Gastroesophageal sphincter (tissue), 4 donors: ENCODE results near the gene PCBP3. TPM values are rescaled to one million over a fixed set of nuclear protein-coding genes. Genes with fewer than 3 reads are reported as not detected.

Experiments
- ATAC-seq: fragments of 150-250 bp; one replicate; pipeline ENCODE4 v1.9.1; 2016; ENCODE audit warnings: mild to moderate bottlenecking, moderate library complexity
- H3K27ac ChIP-seq, 4 donors: fragments of 200-600 bp; sonication (generic) in 3 of 4; 1 replicate in 3 of 4; 2 replicates in 1 of 4; pipeline ENCODE4 v1.5.1; 2016 to 2019
- H3K27me3 ChIP-seq: fragments of 200-600 bp; sonication (generic); one replicate; pipeline ENCODE4 v1.5.1; 2019
- H3K36me3 ChIP-seq, 2 donors: fragments of 200-600 bp; sonication (generic); one replicate each; pipeline ENCODE4 v1.5.1; 2019; ENCODE audit warnings: control low read depth in 1 of 2
- H3K4me1 ChIP-seq, 3 donors: fragments of 200-600 bp; sonication (generic); 1 replicate in 2 of 3; 2 replicates in 1 of 3; pipeline ENCODE4 v1.5.1; 2016 to 2019; ENCODE audit warnings: control low read depth in 2 of 3
- H3K4me3 ChIP-seq, 2 donors: fragments of 200-600 bp; sonication (generic); one replicate each; pipeline ENCODE4 v1.5.1; 2019; ENCODE audit warnings: mild to moderate bottlenecking in 1 of 2, moderate library complexity in 1 of 2
- H3K9me3 ChIP-seq, 3 donors: fragments of 200-600 bp; sonication (generic); one replicate each; pipeline ENCODE4 v1.5.1; 2017 to 2019; ENCODE audit warnings: control low read depth in 2 of 3
- CTCF ChIP-seq, 4 experiments: fragments of 200-600 bp in 2 of 4; fragments of 450-650 bp in 2 of 4; sonication (generic) in 1 of 4; IDR thresholded peaks; one replicate each; pipeline ENCODE4 v1.5.1; 2017 to 2019; ENCODE audit warnings: antibody characterized with exemption in 4 of 4, mild to moderate bottlenecking in 2 of 4, moderate library complexity in 2 of 4
- EP300 ChIP-seq: sonication (generic); formaldehyde crosslinking; IDR thresholded peaks from one replicate; pipeline ENCODE4 v1.6.1; 2017; ENCODE audit warnings: antibody characterized with exemption, mild to moderate bottlenecking
- POLR2A ChIP-seq, 2 donors: fragments of 450-650 bp; IDR thresholded peaks; one replicate each; pipeline ENCODE4 v1.6.1; 2017; ENCODE audit warnings: antibody characterized with exemption in 2 of 2, mild to moderate bottlenecking in 2 of 2, moderate library complexity in 1 of 2
- POLR2AphosphoS5 ChIP-seq: sonication (generic); formaldehyde crosslinking; IDR thresholded peaks from one replicate; pipeline ENCODE4 v1.6.1; 2017; ENCODE audit warnings: antibody characterized with exemption
- WGBS, 2 donors: methylation state at CpG; one replicate each; pipeline ENCODE4 v1.1.5; 2018; ENCODE audit warnings: low coverage in 1 of 2; 5-methylcytosine and 5-hydroxymethylcytosine counted together
- total RNA-seq, 4 donors: library from RNA; depleted of rRNA; stranded (reverse); fragments of >200 nt; gene quantifications; one replicate each; pipeline ENCODE4 v1.1.0, GENCODE V29; 2016

The PCBP3 gene
- total RNA-seq, 4 donors from 2014 or later: 5.1 to 14.8 (median 10.4) TPM

- Histone ChIP-seq H3K4me3 (no peak overlapping the region), H3K27me3 (no peaks in the 10 kb centered on the region), H3K9me3 (no peaks in the 10 kb centered on the region), H3K36me3 (no peaks in the 10 kb centered on the region), H3K27ac (no peak overlapping the region), H3K4me1 (peaks cover 0 to 28% (median 12%) of the 10 kb centered on the region in 3 donors)
- TF ChIP-seq EP300: no peak
- 85 to 94% methylated on average over 6 of the region's 16 CpGs for WGBS, 2 donors
- ATAC-seq: no peak
These were observed 303.8 kb downstream of the PCBP3 start for GRCh38 chr21:45947296-45947695.

GRCh38 chr21:45947716-45948255 lies 304.3 kb downstream of the PCBP3 start:
- no peaks in the 10 kb centered on the region for H3K36me3 ChIP-seq
- TF ChIP-seq CTCF (IDR thresholded peaks at IDR 0.05) (no peak), POLR2AphosphoS5 (no peak), POLR2A (IDR thresholded peaks at IDR 0.05) (no peak), EP300 (no peak)
- no peaks in the 10 kb centered on the region for H3K27me3 ChIP-seq
- no peak overlapping the region for H3K4me3 ChIP-seq
- H3K27ac ChIP-seq: no peak overlapping the region
- 79 to 96% methylated on average over 5 to 6 of the region's 16 CpGs for WGBS, 2 donors
- ATAC-seq: no peak
- H3K4me1 ChIP-seq: peaks cover 0 to 30% (median 12%) of the 10 kb centered on the region in 3 donors
- H3K9me3 ChIP-seq: no peaks in the 10 kb centered on the region

GRCh38 chr21:45948576-45949141 lies 305.1 kb downstream of the PCBP3 start:
- no peaks in the 10 kb centered on the region for H3K9me3 ChIP-seq
- ATAC-seq: no peak
- no peaks in the 10 kb centered on the region for H3K36me3 ChIP-seq
- no peak overlapping the region for H3K27ac ChIP-seq
- H3K27me3 ChIP-seq: no peaks in the 10 kb centered on the region
- peaks cover 0 to 39% (median 14%) of the 10 kb centered on the region in 3 donors for H3K4me1 ChIP-seq
- TF ChIP-seq POLR2A (IDR thresholded peaks at IDR 0.05): no peak
- no peak for TF ChIP-seq EP300
- no peak for TF ChIP-seq CTCF (IDR thresholded peaks at IDR 0.05)
- TF ChIP-seq POLR2AphosphoS5: no peak
- WGBS, 2 donors: 88 to 89% methylated on average over 8 to 13 of the region's 29 CpGs
- H3K4me3 ChIP-seq: no peak overlapping the region

- Histone ChIP-seq H3K27me3 (no peaks in the 10 kb centered on the region), H3K4me3 (peak overlapping the region in 1 of 2 donors; percentile 5), H3K27ac (peak overlapping the region in 3 of 4 donors; percentile 64 to 70 (median 66)), H3K36me3 (no peaks in the 10 kb centered on the region), H3K9me3 (no peaks in the 10 kb centered on the region), H3K4me1 (peaks cover 0 to 52% (median 23%) of the 10 kb centered on the region in 3 donors)
- 21 to 80% methylated on average over 2 to 12 of the region's 35 CpGs for WGBS, 2 donors
- ATAC-seq: no peak
- TF ChIP-seq POLR2A (IDR thresholded peaks at IDR 0.05): no peak
These were observed 306.6 kb downstream of the PCBP3 start for GRCh38 chr21:45949928-45950739.

- 13 to 15% methylated on average over 7 to 14 of the region's 21 CpGs for WGBS, 2 donors
- peak; percentile 79 for ATAC-seq
- Histone ChIP-seq H3K4me3 (peak overlapping the region in 1 of 2 donors; percentile 5), H3K4me1 (peaks cover 0 to 56% (median 23%) of the 10 kb centered on the region in 3 donors), H3K36me3 (no peaks in the 10 kb centered on the region), H3K9me3 (no peaks in the 10 kb centered on the region), H3K27me3 (no peaks in the 10 kb centered on the region), H3K27ac (peak overlapping the region in 3 of 4 donors; percentile 64 to 70 (median 66))
- TF ChIP-seq POLR2AphosphoS5: peak; percentile 40
- TF ChIP-seq CTCF (IDR thresholded peaks at IDR 0.05): no peak
- no peak for TF ChIP-seq EP300
- TF ChIP-seq POLR2A (IDR thresholded peaks at IDR 0.05): no peak
These were observed 307.4 kb downstream of the PCBP3 start for GRCh38 chr21:45950740-45951515.
